Ascending aorta (tissue), 2 donors: Measurements from ENCODE around the gene FAM20B. TPM values are rescaled to one million over a fixed set of nuclear protein-coding genes. Genes with fewer than 3 reads are reported as not detected.

Experiments used
- DNase-seq, 2 donors: peaks; one replicate each; pipeline ENCODE4 v3.0.0-alpha.2; 2019; ENCODE audit warnings: low spot score in 2 of 2
- H3K27ac ChIP-seq, 2 donors: fragments of 200-600 bp; sonication (generic); one replicate each; pipeline ENCODE4 v1.5.1; 2016 to 2017; ENCODE audit warnings: mild to moderate bottlenecking in 1 of 2
- H3K27me3 ChIP-seq: fragments of 200-600 bp; sonication (generic); one replicate; pipeline ENCODE4 v1.5.1; 2017
- H3K36me3 ChIP-seq, 2 donors: fragments of 200-600 bp; sonication (generic); one replicate each; pipeline ENCODE4 v1.5.1; 2016
- H3K4me1 ChIP-seq, 2 donors: fragments of 200-600 bp; sonication (generic); one replicate each; pipeline ENCODE4 v1.5.1; 2016 to 2017; ENCODE audit warnings: mild to moderate bottlenecking in 1 of 2
- H3K4me3 ChIP-seq, 2 donors: fragments of 200-600 bp; sonication (generic); one replicate each; pipeline ENCODE4 v1.5.1; 2016 to 2017; ENCODE audit warnings: mild to moderate bottlenecking in 1 of 2
- H3K9me3 ChIP-seq, 2 donors: fragments of 200-600 bp; sonication (generic); one replicate each; pipeline ENCODE4 v1.5.1; 2016
- CTCF ChIP-seq, 3 experiments: fragments of 200-600 bp in 2 of 3; fragments of 450-650 bp in 1 of 3; sonication (generic) in 2 of 3; IDR thresholded peaks; one replicate each; pipeline ENCODE4 v1.5.1; 2016 to 2019; ENCODE audit warnings: antibody characterized with exemption in 3 of 3, mild to moderate bottlenecking in 1 of 3, moderate library complexity in 1 of 3
- intact Hi-C: fragments of 100-400 bp; cut with DNase I; formaldehyde crosslinking; loops from one replicate; pipeline ENCODE4 v1.15.1; 2023
- total RNA-seq: library from RNA; depleted of rRNA; stranded (reverse); fragments of >200 nt; gene quantifications from one replicate; pipeline ENCODE4 v1.1.0, GENCODE V29; 2016

Gene FAM20B
- total RNA-seq, 1 donor from 2014 or later: 17.3 TPM

DNA sequence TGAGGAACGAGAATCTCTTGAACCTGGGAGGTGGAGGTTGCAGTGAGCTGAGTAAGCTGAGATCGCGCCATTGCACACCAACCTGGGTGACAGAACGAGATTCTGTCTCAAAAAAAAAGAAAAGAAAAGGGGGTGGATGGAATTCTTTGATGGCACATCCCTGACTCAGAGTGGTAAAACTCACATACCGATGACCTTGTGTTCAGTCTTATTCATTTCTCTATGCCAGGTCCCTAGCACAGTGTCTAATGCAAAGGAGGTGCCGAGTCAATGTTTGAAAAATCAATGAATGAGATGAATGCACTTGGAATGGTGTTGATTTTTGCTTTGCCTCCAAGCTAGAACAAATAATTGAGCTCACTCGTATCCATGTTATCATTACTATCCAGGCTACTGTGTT is 18.5 kb upstream of the FAM20B start:
- no peak overlapping the region for H3K27ac ChIP-seq
- DNase-seq: no peak
- H3K4me3 ChIP-seq: no peak overlapping the region
- H3K27me3 ChIP-seq: no peaks in the 10 kb centered on the region
- intact Hi-C loops: no loop called here
- TF ChIP-seq CTCF (IDR thresholded peaks at IDR 0.05): no peak
- H3K9me3 ChIP-seq: no peaks in the 10 kb centered on the region
- H3K36me3 ChIP-seq: no peaks in the 10 kb centered on the region
- H3K4me1 ChIP-seq: peaks cover 0 to 3% of the 10 kb centered on the region in 2 donors

GRCh38 chr1:179010671-179011070 is 15.0 kb upstream of the FAM20B start:
- H3K27ac ChIP-seq: no peak overlapping the region
- intact Hi-C loops: no loop called here
- no peaks in the 10 kb centered on the region for H3K36me3 ChIP-seq
- DNase-seq: no peak
- no peaks in the 10 kb centered on the region for H3K9me3 ChIP-seq
- H3K4me3 ChIP-seq: no peak overlapping the region
- no peaks in the 10 kb centered on the region for H3K27me3 ChIP-seq
- TF ChIP-seq CTCF (IDR thresholded peaks at IDR 0.05): no peak
- H3K4me1 ChIP-seq: peaks cover 0 to 3% of the 10 kb centered on the region in 2 donors

DNA sequence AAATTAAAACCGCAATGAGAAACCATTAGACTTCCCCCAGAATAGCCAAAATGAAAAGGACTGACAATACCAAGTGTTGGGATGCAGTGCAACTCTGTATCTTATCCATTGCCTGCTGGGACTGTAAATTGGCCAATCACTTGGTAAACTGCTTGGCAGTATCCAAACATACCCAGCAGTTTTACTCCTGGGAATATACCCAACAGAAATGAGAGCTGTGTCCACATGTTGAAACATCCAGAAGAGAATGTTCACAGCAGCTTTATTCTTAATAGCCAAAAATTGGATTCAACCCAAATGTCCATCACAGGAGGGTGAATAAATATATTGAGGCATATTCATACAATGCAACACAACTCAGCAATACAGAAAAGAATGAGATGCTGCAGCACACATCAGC is 13.7 kb upstream of the FAM20B start:
- intact Hi-C loops: no loop called here
- TF ChIP-seq CTCF (IDR thresholded peaks at IDR 0.05): no peak
- no peaks in the 10 kb centered on the region for H3K36me3 ChIP-seq
- H3K4me1 ChIP-seq: peaks cover 0 to 3% of the 10 kb centered on the region in 2 donors
- H3K27ac ChIP-seq: no peak overlapping the region
- no peaks in the 10 kb centered on the region for H3K9me3 ChIP-seq
- no peak overlapping the region for H3K4me3 ChIP-seq
- no peaks in the 10 kb centered on the region for H3K27me3 ChIP-seq
- no peak for DNase-seq

GRCh38 chr1:179014123-179014522 is 11.6 kb upstream of the FAM20B start:
- H3K4me3 ChIP-seq: no peak overlapping the region
- DNase-seq: no peak
- no peaks in the 10 kb centered on the region for H3K36me3 ChIP-seq
- intact Hi-C loops: no loop called here
- no peak overlapping the region for H3K27ac ChIP-seq
- TF ChIP-seq CTCF (IDR thresholded peaks at IDR 0.05): no peak
- no peaks in the 10 kb centered on the region for H3K27me3 ChIP-seq
- no peaks in the 10 kb centered on the region for H3K9me3 ChIP-seq
- H3K4me1 ChIP-seq: peaks cover 3 to 6% of the 10 kb centered on the region in 2 donors

DNA sequence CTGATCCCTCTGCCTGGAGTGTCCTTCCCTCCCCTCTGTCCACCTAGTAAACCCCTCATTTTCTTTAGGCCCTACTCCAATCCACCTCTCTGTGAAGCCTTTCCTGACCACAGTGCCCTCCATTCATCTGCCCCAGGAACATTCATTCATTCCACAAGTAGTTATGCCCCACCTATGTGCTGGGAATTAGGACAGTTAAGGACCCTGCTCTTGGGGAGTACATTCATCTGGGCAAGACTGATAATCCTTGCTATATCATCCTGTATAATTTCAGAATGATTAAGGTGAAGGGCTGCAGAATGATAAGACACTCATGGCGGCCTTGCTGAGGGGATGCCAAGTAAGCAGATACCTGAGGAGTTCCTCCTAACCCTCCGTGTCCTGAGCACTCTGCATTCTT is 10.3 kb upstream of the FAM20B start:
- intact Hi-C loops: no loop called here
- Histone ChIP-seq H3K9me3 (no peaks in the 10 kb centered on the region), H3K36me3 (no peaks in the 10 kb centered on the region), H3K27ac (no peak overlapping the region), H3K4me3 (no peak overlapping the region), H3K27me3 (no peaks in the 10 kb centered on the region), H3K4me1 (peaks cover 3 to 6% of the 10 kb centered on the region in 2 donors)
- no peak for DNase-seq
- TF ChIP-seq CTCF (IDR thresholded peaks at IDR 0.05): no peak
